IMR-90 (cell line): ENCODE measurements around the gene DDX50. TPM values are rescaled to one million over a fixed set of nuclear protein-coding genes. Genes with fewer than 3 reads are reported as not detected.
A peak's percentile ranks its signal among the peaks of the same experiment; 100 is the strongest.

Experiments used
- ATAC-seq: fragments of 200-7000 bp; cut with Tn5 transposase; 2 replicates; pipeline ENCODE4 v1.9.1; 2020; ENCODE audit warnings: low read depth, mild to moderate bottlenecking, moderate library complexity
- BruUV-seq: library from RNA; stranded (reverse); fragments of 400-500 nt; replicated peaks from 2 replicates; lab custom pipeline; 2021; lab: Mats Ljungman, UMichigan
- CTCF ChIA-PET: fragments of 300-600 bp; formaldehyde crosslinking; extraction: SDS; loops from one replicate; lab custom pipeline; 2021; ENCODE audit warnings: antibody characterized with exemption; lab: Yijun Ruan, JAX
- POLR2A ChIA-PET: fragments of 300-600 bp; sonication (Branson Sonifier 250); formaldehyde crosslinking; loops from one replicate; lab custom pipeline; 2022; ENCODE audit warnings: antibody characterized with exemption; ENCODE audit not compliant: unreplicated experiment; lab: Charles Lee
- DNase-seq: peaks from one replicate; pipeline ENCODE4 v3.0.0; 2013
- H2AFZ ChIP-seq: replicated peaks from 2 replicates; pipeline ENCODE3; 2013; ENCODE audit warnings: low read length, mild to moderate bottlenecking; ENCODE audit not compliant: poor library complexity
- H2AK5ac ChIP-seq: 2 replicates; pipeline ENCODE4 v1.6.1; 2013; ENCODE audit warnings: low read depth, low read length, inconsistent platforms
- H2AK9ac ChIP-seq: replicated peaks from 2 replicates; pipeline ENCODE3; 2013; ENCODE audit warnings: mild to moderate bottlenecking, low read depth, low read length, moderate library complexity; ENCODE audit not compliant: poor library complexity
- H2BK120ac ChIP-seq: 2 replicates; pipeline ENCODE4 v1.6.1; 2013; ENCODE audit warnings: low read depth, low read length, inconsistent platforms
- H2BK15ac ChIP-seq: 3 replicates; pipeline ENCODE4 v1.6.1; 2013; ENCODE audit warnings: low read depth, low read length, inconsistent platforms
- H2BK20ac ChIP-seq: 2 replicates; pipeline ENCODE4 v1.6.1; 2013; ENCODE audit warnings: low read depth, mild to moderate bottlenecking, inconsistent platforms, low read length, moderate library complexity
- H2BK5ac ChIP-seq: 2 replicates; pipeline ENCODE4 v1.6.1; 2013; ENCODE audit warnings: mild to moderate bottlenecking, low read depth, low read length, inconsistent platforms; ENCODE audit not compliant: poor library complexity, severe bottlenecking
- H3K14ac ChIP-seq: replicated peaks from 2 replicates; pipeline ENCODE4 v1.6.1; 2013; ENCODE audit warnings: low read depth, low read length, inconsistent platforms
- H3K18ac ChIP-seq: 2 replicates; pipeline ENCODE4 v1.6.1; 2013; ENCODE audit warnings: low read depth, low read length, control low read depth
- H3K23ac ChIP-seq: 2 replicates; pipeline ENCODE4 v1.6.1; 2013; ENCODE audit warnings: low read depth, low read length, inconsistent platforms
- H3K27ac ChIP-seq: 2 replicates; pipeline ENCODE4 v1.5.1; 2013; ENCODE audit warnings: mild to moderate bottlenecking, control low read depth, low read length; ENCODE audit not compliant: insufficient read depth
- H3K27me3 ChIP-seq: 2 replicates; pipeline ENCODE4 v1.6.1; 2013; ENCODE audit warnings: low read length; ENCODE audit not compliant: control insufficient read depth, insufficient read depth
- H3K36me3 ChIP-seq: 2 replicates; pipeline ENCODE4 v1.6.1; 2013; ENCODE audit warnings: low read length, mixed read lengths; ENCODE audit not compliant: control insufficient read depth, insufficient read depth
- H3K4ac ChIP-seq: 2 replicates; pipeline ENCODE4 v1.6.1; 2013; ENCODE audit warnings: low read depth, low read length, inconsistent platforms
- H3K4me1 ChIP-seq: 2 replicates; pipeline ENCODE4 v1.6.1; 2013; ENCODE audit warnings: low read length, mixed read lengths; ENCODE audit not compliant: control insufficient read depth, insufficient read depth
- H3K4me2 ChIP-seq: 2 replicates; pipeline ENCODE4 v1.6.1; 2013; ENCODE audit warnings: low read depth, mild to moderate bottlenecking, control low read depth, low read length, moderate library complexity
- H3K4me3 ChIP-seq: 2 replicates; pipeline ENCODE4 v1.5.1; 2013; ENCODE audit warnings: low read depth, mild to moderate bottlenecking, control low read depth, low read length, moderate library complexity; ENCODE audit not compliant: insufficient read depth
- H3K56ac ChIP-seq: 2 replicates; pipeline ENCODE4 v1.6.1; 2013; ENCODE audit warnings: low read length, inconsistent platforms; ENCODE audit not compliant: insufficient read depth; ENCODE audit errors: extremely low read depth
- H3K79me1 ChIP-seq, 2 experiments: 2 replicates each; pipeline ENCODE4 v1.6.1; 2013; ENCODE audit warnings: low read length in 2 of 2, inconsistent platforms in 1 of 2, low read depth in 1 of 2
- H3K9ac ChIP-seq: 2 replicates; pipeline ENCODE4 v1.6.1; 2013; ENCODE audit warnings: low read depth, low read length, control low read depth
- H3K9me1 ChIP-seq: 2 replicates; pipeline ENCODE4 v1.6.1; 2013; ENCODE audit warnings: low read length, inconsistent platforms; ENCODE audit not compliant: insufficient read depth
- H3K9me3 ChIP-seq: 2 replicates; pipeline ENCODE4 v1.6.1; 2013; ENCODE audit warnings: low read length; ENCODE audit not compliant: control insufficient read depth, insufficient read depth
- H4K20me1 ChIP-seq: 2 replicates; pipeline ENCODE4 v1.6.1; 2013; ENCODE audit warnings: low read length, inconsistent platforms; ENCODE audit not compliant: insufficient read depth
- H4K5ac ChIP-seq: 2 replicates; pipeline ENCODE4 v1.6.1; 2013; ENCODE audit warnings: mild to moderate bottlenecking, low read depth, low read length, control low read depth
- H4K8ac ChIP-seq, 2 experiments: 2 replicates each; pipeline ENCODE4 v1.6.1; 2013; ENCODE audit warnings: low read depth in 2 of 2, low read length in 2 of 2, control low read depth in 1 of 2, inconsistent platforms in 1 of 2
- H4K91ac ChIP-seq: 2 replicates; pipeline ENCODE4 v1.6.1; 2013; ENCODE audit warnings: low read depth, low read length, inconsistent platforms; ENCODE audit not compliant: insufficient read depth
- BHLHE40 ChIP-seq: fragments of 150-350 bp; IDR thresholded peaks from 2 replicates; pipeline ENCODE4 v1.6.1; 2016; ENCODE audit warnings: mild to moderate bottlenecking, low read depth, low read length
- MAFK ChIP-seq: IDR thresholded peaks from 2 replicates; pipeline ENCODE4 v1.6.1; 2012; ENCODE audit warnings: low read depth, low read length, improper control_type of control experiment
- MAZ ChIP-seq: IDR thresholded peaks from 2 replicates; pipeline ENCODE4 v1.6.1; 2012; ENCODE audit warnings: low read depth, mild to moderate bottlenecking, low read length, improper control_type of control experiment, moderate library complexity, borderline replicate concordance
- MXI1 ChIP-seq: IDR thresholded peaks from 2 replicates; pipeline ENCODE4 v1.6.1; 2012; ENCODE audit warnings: low read depth, mild to moderate bottlenecking, low read length, moderate library complexity, borderline replicate concordance
- NFE2L2 ChIP-seq: fragments of 150-350 bp; IDR thresholded peaks from 2 replicates; pipeline ENCODE4 v1.6.1; 2016; ENCODE audit warnings: low read depth, mild to moderate bottlenecking, low read length
- POLR2A ChIP-seq: IDR thresholded peaks from 2 replicates; pipeline ENCODE4 v1.6.1; 2012; ENCODE audit warnings: mild to moderate bottlenecking, low read depth, low read length
- RAD21 ChIP-seq: IDR thresholded peaks from 2 replicates; pipeline ENCODE4 v1.6.1; 2012; ENCODE audit warnings: low read length, improper control_type of control experiment
- RFX5 ChIP-seq: IDR thresholded peaks from 2 replicates; pipeline ENCODE4 v1.8.0; 2012; ENCODE audit warnings: low read depth, mild to moderate bottlenecking, low read length, moderate library complexity
- WGBS, 2 experiments: methylation state at CpG; one replicate each; pipeline versions ENCODE4 v1.1.5 to v1.1.7; 2013; ENCODE audit warnings: missing lambda C conversion rate in 2 of 2; ENCODE audit not compliant: insufficient read length in 1 of 2; ENCODE audit errors: extremely low coverage in 2 of 2; 5-methylcytosine and 5-hydroxymethylcytosine counted together
- dilution Hi-C: fragments of 300-500 bp; cut with HindIII; formaldehyde crosslinking; loops from one replicate; pipeline ENCODE4 v1.14.3; 2018; ENCODE audit warnings: low sequenced_read_pairs; ENCODE audit not compliant: unreplicated experiment
- in situ Hi-C: fragments of 300-500 bp; cut with MboI; formaldehyde crosslinking; loops from 3 replicates; pipeline ENCODE4 v1.14.3; 2019; ENCODE audit warnings: low sequenced_read_pairs, inconsistent platforms, mixed read lengths
- intact Hi-C: fragments of 100-400 bp; cut with micrococcal nuclease; formaldehyde crosslinking; loops from 2 replicates; pipeline ENCODE4 v1.10.0; 2022
- polyA plus RNA-seq, 3 experiments: library from polyadenylated mRNA; depleted of rRNA; stranded (reverse); fragments of >200 nt; gene quantifications; 2 replicates each; pipeline ENCODE4 v1.2.3, GENCODE V29; 2012; ENCODE audit warnings: low replicate concordance in 1 of 3
- total RNA-seq: library from RNA; depleted of rRNA; stranded (reverse); fragments of >200 nt; gene quantifications from 2 replicates; pipeline ENCODE4 v1.2.3, GENCODE V29; 2012

DDX50 gene
- total and polyA plus RNA-seq, 2 of the 4 experiments (the other 2 are of a cell fraction) = 31.1 to 55.7 TPM

- peak overlapping the region; percentile 68 for H3K4me3 ChIP-seq
- intact Hi-C loops = no loop called here
- peak overlapping the region; percentile 70 for H2BK5ac ChIP-seq
- in situ Hi-C loops = no loop called here
- H2AK9ac ChIP-seq = peak overlapping the region; percentile 88
- H3K4me2 ChIP-seq = peak overlapping the region; percentile 75
- H4K8ac ChIP-seq = peak overlapping the region; percentile 52 to 97
- peaks cover 3% of the 10 kb centered on the region for H3K4me1 ChIP-seq
- TF ChIP-seq MXI1 = no peak
- no peak for TF ChIP-seq POLR2A
- TF ChIP-seq RFX5 = no peak
- no peak for TF ChIP-seq RAD21
- TF ChIP-seq NFE2L2 = no peak
- no peak for TF ChIP-seq MAZ
- no peak for TF ChIP-seq BHLHE40
- no peak for TF ChIP-seq MAFK
- H2AFZ ChIP-seq = peak overlapping the region; percentile 97
- H2AK5ac ChIP-seq = peak overlapping the region; percentile 91; the same call in 1 of the 2 replicates
- no TSS peak for BruUV-seq
- CTCF ChIA-PET = interaction anchor here (0.9 to 1.3 kb wide), 3 partner anchors 29 to 148 kb away, joined by 4 to 5 read pairs (median 4); no protein-coding TSS in a partner anchor
- H3K9ac ChIP-seq = peak overlapping the region; percentile 73
- DNase-seq (no peak), ATAC-seq (no peak)
- peaks cover 34% of the 10 kb centered on the region for H4K20me1 ChIP-seq
- H3K23ac ChIP-seq = no peak overlapping the region
- H3K9me3 ChIP-seq = no peaks in the 10 kb centered on the region
- no peak overlapping the region for H2BK120ac ChIP-seq
- no peaks in the 10 kb centered on the region for H3K9me1 ChIP-seq
- dilution Hi-C loops = no loop called here
- no CpG with 5 or more reads among the region's 16 CpGs for WGBS, 2 experiments
- peaks cover 5% of the 10 kb centered on the region; the same call in 1 of the 2 replicates for H3K36me3 ChIP-seq
- peak overlapping the region; percentile 76 for H4K5ac ChIP-seq
- no peak overlapping the region for H2BK20ac ChIP-seq
- H3K79me1 ChIP-seq = peaks cover 0 to 30% of the 10 kb centered on the region in 2 experiments; a peak in 3 of 4 replicates
- H2BK15ac ChIP-seq = no peak overlapping the region
- no peaks in the 10 kb centered on the region for H3K27me3 ChIP-seq
- H3K4ac ChIP-seq = peak overlapping the region; percentile 86
- H4K91ac ChIP-seq = 0 out of 2 replicates have a peak overlapping the region, but pooled peaks have one; percentile 2
- H3K14ac ChIP-seq = peak overlapping the region; percentile 79
- POLR2A ChIA-PET = no interaction called here
- H3K18ac ChIP-seq = no peak overlapping the region
- peak overlapping the region; percentile 66 for H3K27ac ChIP-seq
- peak overlapping the region; percentile 59; the same call in 1 of the 2 replicates for H3K56ac ChIP-seq
These were observed 54.3 kb downstream of the DDX50 start for GRCh38 chr10:68955355-68955831.
